Stimulated activated CD8-positive, alpha-beta memory T cell treated with anti-CD3 and anti-CD28 coated beads, Interleukin-12 subunit alpha, Interleukin-12 subunit beta, amount 100 ng/mL, for 24 hours (primary cell): ENCODE measurements around the gene KDM3A.

Experiments
- DNase-seq: peaks from one replicate; pipeline ENCODE4 v3.0.0-alpha.2; 2020; ENCODE audit errors: extremely low read depth

Gene KDM3A

GRCh38 chr2:86520153-86520552 lies 79.0 kb downstream of the KDM3A start:
- no peak for DNase-seq

DNA sequence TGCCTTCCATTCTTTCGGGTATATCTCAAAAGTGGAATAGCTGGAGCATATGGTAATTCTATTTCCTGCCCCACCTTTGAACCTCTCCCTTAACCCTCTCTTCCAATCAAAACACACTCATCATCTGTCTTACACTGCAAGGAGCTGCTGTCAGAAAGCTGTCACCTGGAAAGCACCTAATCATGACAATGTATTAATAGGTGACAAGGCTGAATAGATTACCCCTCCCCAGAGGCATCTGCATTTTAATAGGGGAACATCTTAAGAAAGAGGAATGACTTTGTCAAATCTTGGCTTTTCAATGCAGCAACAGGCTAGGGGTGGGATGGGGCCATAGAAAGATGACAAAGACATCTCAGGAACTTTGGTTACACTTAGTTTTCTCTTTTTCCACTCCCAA lies 80.8 kb downstream of the KDM3A start:
- no peak for DNase-seq

- no peak for DNase-seq
These were observed 81.5 kb downstream of the KDM3A start for GRCh38 chr2:86522711-86523110.

- DNase-seq = no peak
These were observed 82.3 kb downstream of the KDM3A start for GRCh38 chr2:86523491-86523890.

- no peak for DNase-seq
These were observed 84.5 kb downstream of the KDM3A start for GRCh38 chr2:86525421-86526340.

DNA sequence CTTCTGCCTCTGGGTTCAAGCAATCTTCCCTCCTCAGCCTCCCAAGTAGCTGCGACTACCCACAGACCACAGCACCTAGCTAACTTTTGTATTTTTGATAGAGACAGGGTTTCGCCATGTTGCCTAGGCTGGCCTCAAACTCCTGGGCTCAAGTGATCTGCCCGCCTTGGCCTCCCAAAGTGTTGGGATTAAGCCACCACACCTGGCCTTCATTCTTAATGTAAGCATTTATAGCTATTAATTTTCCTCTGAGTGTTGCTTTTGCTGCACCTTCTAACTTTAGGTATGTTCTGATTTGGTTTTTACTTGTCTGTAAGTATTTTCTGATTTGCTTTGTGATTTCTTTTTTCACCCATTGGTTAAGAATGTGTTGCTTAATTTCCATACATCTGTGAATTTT lies 92.4 kb downstream of the KDM3A start:
- DNase-seq = no peak

DNA sequence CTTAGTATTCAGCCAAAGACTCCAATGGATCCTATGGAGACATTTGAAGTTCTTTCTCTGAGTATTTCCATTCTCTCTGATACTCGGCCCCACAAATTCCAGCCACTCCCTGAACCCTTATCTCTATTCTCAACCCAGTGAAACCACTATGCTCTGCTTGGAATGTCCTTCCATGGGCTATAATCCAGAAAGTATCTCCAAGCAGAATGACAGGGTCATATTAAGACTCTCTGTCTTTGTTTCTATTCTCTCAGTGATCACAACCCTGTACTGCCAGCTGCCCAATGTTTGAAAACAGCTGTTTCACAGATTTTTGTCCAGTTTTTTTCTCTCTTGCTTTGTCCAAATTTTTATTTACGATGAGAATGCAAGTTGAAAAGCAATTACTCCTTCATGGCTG lies 100.2 kb downstream of the KDM3A start:
- no peak for DNase-seq
